Measurements from ENCODE around the gene UBE2F. TPM values are rescaled to one million over a fixed set of nuclear protein-coding genes. Genes with fewer than 3 reads are reported as not detected.

Gene UBE2F
- total RNA-seq, 1 experiment from 2014 or later = 103 TPM

GRCh38 chr2:238009563-238009962 lies 42.7 kb downstream of the UBE2F start:
- Histone ChIP-seq H3F3A (ENCODE audit: insufficient read depth, low read depth) (peaks cover 11% of the 10 kb centered on the region; the same call in 1 of the 2 replicates), H3K9me2 (ENCODE audit: insufficient read depth) (no peaks in the 10 kb centered on the region), H2AFZ (no peak overlapping the region), H3K36me3 (ENCODE audit: low read depth) (peaks cover 3% of the 10 kb centered on the region; the same call in 1 of the 2 replicates), H3K4me1 (replicated peaks; ENCODE audit: insufficient read depth) (no peaks in the 10 kb centered on the region), H3K27me3 (ENCODE audit: insufficient read depth, low read depth) (no peaks in the 10 kb centered on the region), H3K4me2 (no peak overlapping the region), H3K79me2 (ENCODE audit: low read depth) (peaks cover 26% of the 10 kb centered on the region), H3K27ac (no peak overlapping the region), H4K20me1 (ENCODE audit: insufficient read depth) (peaks cover 11% of the 10 kb centered on the region), H3K4me3 (no peak overlapping the region), H3K9me3 (ENCODE audit: insufficient read depth, low read depth) (no peaks in the 10 kb centered on the region)
- no peak for DNase-seq
- BruUV-seq (replicated peaks) = no TSS peak
- intact Hi-C loops (cut with micrococcal nuclease; ENCODE audit: unreplicated experiment) = no loop called here
- TF ChIP-seq CTCF (conservative IDR thresholded peaks at IDR 0.05) (no peak), EZH2 (IDR thresholded peaks at IDR 0.05; ENCODE audit: low read depth) (no peak)
- ChIA-PET POLR2A (ENCODE audit: unreplicated experiment) (no interaction called here), CTCF (interaction anchor here (0.6 kb wide), 2 partner anchors 151 to 1607 kb away, joined by 4 to 8 read pairs; no protein-coding TSS in a partner anchor)

GRCh38 chr2:238010572-238010971 lies 43.8 kb downstream of the UBE2F start:
- H3F3A ChIP-seq (ENCODE audit: insufficient read depth, low read depth) = peaks cover 7% of the 10 kb centered on the region; the same call in 1 of the 2 replicates
- no peaks in the 10 kb centered on the region for H3K9me3 ChIP-seq (ENCODE audit: insufficient read depth, low read depth)
- H3K4me3 ChIP-seq = no peak overlapping the region
- TF ChIP-seq EZH2 (IDR thresholded peaks at IDR 0.05; ENCODE audit: low read depth) = no peak
- intact Hi-C loops (cut with micrococcal nuclease; ENCODE audit: unreplicated experiment) = no loop called here
- H3K79me2 ChIP-seq (ENCODE audit: low read depth) = peaks cover 30% of the 10 kb centered on the region
- CTCF ChIA-PET = no interaction called here
- no peak overlapping the region for H3K27ac ChIP-seq
- H3K9me2 ChIP-seq (ENCODE audit: insufficient read depth) = no peaks in the 10 kb centered on the region
- POLR2A ChIA-PET (ENCODE audit: unreplicated experiment) = no interaction called here
- no peak overlapping the region for H2AFZ ChIP-seq
- no peaks in the 10 kb centered on the region for H3K4me1 ChIP-seq (replicated peaks; ENCODE audit: insufficient read depth)
- H4K20me1 ChIP-seq (ENCODE audit: insufficient read depth) = peaks cover 11% of the 10 kb centered on the region
- H3K27me3 ChIP-seq (ENCODE audit: insufficient read depth, low read depth) = no peaks in the 10 kb centered on the region
- DNase-seq = no peak
- H3K36me3 ChIP-seq (ENCODE audit: low read depth) = peaks cover 2% of the 10 kb centered on the region; the same call in 1 of the 2 replicates
- no peak overlapping the region for H3K4me2 ChIP-seq
- no TSS peak for BruUV-seq (replicated peaks)

- BruUV-seq (replicated peaks) = no TSS peak
- no peaks in the 10 kb centered on the region for H3K36me3 ChIP-seq (ENCODE audit: low read depth)
- H4K20me1 ChIP-seq (ENCODE audit: insufficient read depth) = peaks cover 3% of the 10 kb centered on the region
- intact Hi-C loops (cut with micrococcal nuclease; ENCODE audit: unreplicated experiment) = no loop called here
- H3K4me3 ChIP-seq = no peak overlapping the region
- peaks cover 7% of the 10 kb centered on the region; the same call in 1 of the 2 replicates for H3F3A ChIP-seq (ENCODE audit: insufficient read depth, low read depth)
- no peaks in the 10 kb centered on the region for H3K9me2 ChIP-seq (ENCODE audit: insufficient read depth)
- no peaks in the 10 kb centered on the region for H3K4me1 ChIP-seq (replicated peaks; ENCODE audit: insufficient read depth)
- no peak for TF ChIP-seq EZH2 (IDR thresholded peaks at IDR 0.05; ENCODE audit: low read depth)
- TF ChIP-seq CTCF (conservative IDR thresholded peaks at IDR 0.05) = no peak
- H3K27ac ChIP-seq = no peak overlapping the region
- no peaks in the 10 kb centered on the region for H3K9me3 ChIP-seq (ENCODE audit: insufficient read depth, low read depth)
- peaks cover 19% of the 10 kb centered on the region; the same call in 1 of the 2 replicates for H3K79me2 ChIP-seq (ENCODE audit: low read depth)
- DNase-seq = no peak
- H3K4me2 ChIP-seq = no peak overlapping the region
- H3K27me3 ChIP-seq (ENCODE audit: insufficient read depth, low read depth) = no peaks in the 10 kb centered on the region
- ChIA-PET POLR2A (ENCODE audit: unreplicated experiment) (no interaction called here), CTCF (no interaction called here)
- no peak overlapping the region for H2AFZ ChIP-seq
Measured at GRCh38 chr2:238013806-238014205, 47.0 kb downstream of the UBE2F start.

- H3K79me2 ChIP-seq (ENCODE audit: low read depth) = peaks cover 11% of the 10 kb centered on the region; the same call in 1 of the 2 replicates
- TF ChIP-seq CTCF (conservative IDR thresholded peaks at IDR 0.05) = peak; percentile 52
- TF ChIP-seq EZH2 (IDR thresholded peaks at IDR 0.05; ENCODE audit: low read depth) = no peak
Measured at GRCh38 chr2:238015705-238016104, 48.9 kb downstream of the UBE2F start.

More at GRCh38 chr2:238015705-238016104, 48.9 kb downstream of the UBE2F start:
- Histone ChIP-seq H3K27me3 (ENCODE audit: insufficient read depth, low read depth) (no peaks in the 10 kb centered on the region), H4K20me1 (ENCODE audit: insufficient read depth) (no peaks in the 10 kb centered on the region; the same call in none of the 2 replicates), H3K4me1 (replicated peaks; ENCODE audit: insufficient read depth) (no peaks in the 10 kb centered on the region), H3K36me3 (ENCODE audit: low read depth) (no peaks in the 10 kb centered on the region), H3K9me3 (ENCODE audit: insufficient read depth, low read depth) (no peaks in the 10 kb centered on the region), H3F3A (ENCODE audit: insufficient read depth, low read depth) (peaks cover 7% of the 10 kb centered on the region; the same call in 1 of the 2 replicates), H3K9me2 (ENCODE audit: insufficient read depth) (no peaks in the 10 kb centered on the region), H3K4me3 (no peak overlapping the region), H2AFZ (no peak overlapping the region), H3K4me2 (no peak overlapping the region), H3K27ac (no peak overlapping the region)
- intact Hi-C loops (cut with micrococcal nuclease; ENCODE audit: unreplicated experiment) = loop anchor here (1.0 kb wide), 1 partner anchor 157 kb away; no protein-coding TSS in a partner anchor
- BruUV-seq (replicated peaks) = no TSS peak
- ChIA-PET POLR2A (ENCODE audit: unreplicated experiment) (no interaction called here), CTCF (interaction anchor here (0.5 to 0.7 kb wide), 7 partner anchors 37 to 935 kb away, joined by 3 to 35 read pairs (median 7); no protein-coding TSS in a partner anchor)
- DNase-seq = no peak
